ENCODE data around the gene PRPF8.

Gene PRPF8

DNA sequence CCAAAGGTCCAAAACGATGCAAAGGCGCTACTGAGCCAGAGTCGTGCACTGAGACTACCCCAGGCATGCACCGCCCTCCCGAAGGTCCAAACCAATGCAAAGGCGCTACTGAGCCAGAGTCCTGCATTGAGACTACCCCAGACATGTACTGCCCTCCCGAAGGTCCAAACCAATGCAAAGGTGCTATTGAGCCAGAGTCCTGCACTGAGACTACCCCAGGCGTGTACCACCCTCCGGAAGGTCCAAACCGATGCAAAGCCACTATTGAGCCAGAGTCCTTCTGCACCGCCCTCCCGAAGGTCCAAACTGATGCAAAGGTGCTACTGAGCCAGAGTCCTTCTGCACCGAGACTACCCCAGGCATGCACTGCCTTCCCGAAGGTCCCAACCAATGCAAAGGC lies 83.1 kb downstream of the PRPF8 start:
- ATAC-seq (ENCODE audit: low read depth): no peak
- no peaks in the 10 kb centered on the region for H3K9me3 ChIP-seq (ENCODE audit: severe bottlenecking)
- H3K4me1 ChIP-seq (ENCODE audit: insufficient read depth, poor library complexity, severe bottlenecking): peaks cover 4% of the 10 kb centered on the region
- H3K27ac ChIP-seq (ENCODE audit: poor library complexity, severe bottlenecking): no peak overlapping the region
- H3K36me3 ChIP-seq (ENCODE audit: low read depth): no peaks in the 10 kb centered on the region; the same call in 1 of the 2 replicates
- no peak for DNase-seq (ENCODE audit: low spot score)
- H3K4me3 ChIP-seq (ENCODE audit: severe bottlenecking): no peak overlapping the region
- TF ChIP-seq CTCF (IDR thresholded peaks at IDR 0.05; ENCODE audit: poor library complexity, severe bottlenecking): no peak
- no peaks in the 10 kb centered on the region for H3K27me3 ChIP-seq (ENCODE audit: insufficient read depth, poor library complexity, severe bottlenecking)

All from RWPE2 (cell line).